NCI-H2107 (cell line): ENCODE data around the gene NPR3.

Source experiments
- DNase-seq: peaks from one replicate; lab custom pipeline; 2025; lab: John Stamatoyannopoulos, UW

The NPR3 gene, protein sequence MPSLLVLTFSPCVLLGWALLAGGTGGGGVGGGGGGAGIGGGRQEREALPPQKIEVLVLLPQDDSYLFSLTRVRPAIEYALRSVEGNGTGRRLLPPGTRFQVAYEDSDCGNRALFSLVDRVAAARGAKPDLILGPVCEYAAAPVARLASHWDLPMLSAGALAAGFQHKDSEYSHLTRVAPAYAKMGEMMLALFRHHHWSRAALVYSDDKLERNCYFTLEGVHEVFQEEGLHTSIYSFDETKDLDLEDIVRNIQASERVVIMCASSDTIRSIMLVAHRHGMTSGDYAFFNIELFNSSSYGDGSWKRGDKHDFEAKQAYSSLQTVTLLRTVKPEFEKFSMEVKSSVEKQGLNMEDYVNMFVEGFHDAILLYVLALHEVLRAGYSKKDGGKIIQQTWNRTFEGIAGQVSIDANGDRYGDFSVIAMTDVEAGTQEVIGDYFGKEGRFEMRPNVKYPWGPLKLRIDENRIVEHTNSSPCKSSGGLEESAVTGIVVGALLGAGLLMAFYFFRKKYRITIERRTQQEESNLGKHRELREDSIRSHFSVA

DNA sequence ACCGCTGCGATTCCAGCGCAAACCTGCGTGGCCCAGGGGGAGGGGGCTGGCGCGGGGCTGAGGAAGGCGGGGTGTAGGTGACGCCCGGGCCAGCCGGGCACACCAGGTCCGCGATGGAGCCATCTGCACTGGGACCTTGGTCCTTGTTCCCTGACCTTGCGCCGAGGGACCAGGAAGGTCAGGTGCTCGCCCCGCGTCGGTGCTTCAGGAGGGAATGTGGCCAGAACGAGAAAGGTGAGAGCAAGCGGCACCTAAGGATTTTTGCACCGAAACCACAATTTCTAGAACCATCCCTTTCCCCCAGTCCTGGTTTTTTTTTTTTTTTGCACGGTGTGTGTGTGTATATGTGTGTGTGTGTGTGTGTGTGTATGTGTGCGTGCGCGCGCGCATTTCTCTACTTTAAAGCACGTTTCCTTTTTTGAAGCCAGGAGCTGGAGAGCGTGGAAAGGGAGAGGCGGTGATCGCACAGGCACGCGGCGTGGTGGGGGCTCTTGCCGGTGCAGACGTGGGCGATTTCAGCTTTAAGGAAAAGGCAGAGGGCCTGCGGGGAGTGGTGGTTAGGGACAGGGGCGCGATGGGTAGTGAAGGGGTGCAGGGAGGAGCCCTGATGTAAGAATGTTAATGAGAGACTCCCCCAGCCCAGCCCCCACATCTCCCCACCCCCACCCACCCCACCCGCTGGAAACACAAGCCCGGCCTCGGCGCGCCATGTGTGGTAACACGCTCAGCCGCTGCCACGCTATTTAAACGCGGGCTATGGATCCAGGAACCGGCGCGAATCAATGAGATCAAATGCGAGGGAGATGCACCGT is at the start of gene NPR3:
TSS of gene NPR3 (plus strand) at position 772 of the 812 bp plus-strand sequence. CDS start 456 bp downstream, outside the sequence.
- DNase-seq = no peak

DNA sequence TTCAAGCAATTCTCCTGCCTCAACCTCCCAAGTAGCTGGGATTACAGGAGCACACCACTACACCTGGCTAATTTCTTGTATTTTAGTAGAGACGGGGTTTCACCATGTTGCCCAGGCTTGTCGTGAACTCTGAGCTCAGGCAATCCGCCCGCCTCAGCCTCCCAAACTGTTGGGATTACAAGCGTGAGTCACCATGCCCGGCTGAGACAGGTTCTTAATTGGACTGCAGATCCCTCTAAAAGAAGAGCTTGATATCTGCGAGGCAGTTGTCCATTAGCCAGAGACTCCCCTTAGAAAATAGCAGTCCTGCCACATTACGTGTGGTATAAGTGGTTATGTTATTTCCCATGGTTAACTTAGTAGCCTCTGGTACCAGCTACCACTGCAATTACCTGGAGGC is 46.6 kb upstream of the NPR3 start:
- DNase-seq = no peak

DNA sequence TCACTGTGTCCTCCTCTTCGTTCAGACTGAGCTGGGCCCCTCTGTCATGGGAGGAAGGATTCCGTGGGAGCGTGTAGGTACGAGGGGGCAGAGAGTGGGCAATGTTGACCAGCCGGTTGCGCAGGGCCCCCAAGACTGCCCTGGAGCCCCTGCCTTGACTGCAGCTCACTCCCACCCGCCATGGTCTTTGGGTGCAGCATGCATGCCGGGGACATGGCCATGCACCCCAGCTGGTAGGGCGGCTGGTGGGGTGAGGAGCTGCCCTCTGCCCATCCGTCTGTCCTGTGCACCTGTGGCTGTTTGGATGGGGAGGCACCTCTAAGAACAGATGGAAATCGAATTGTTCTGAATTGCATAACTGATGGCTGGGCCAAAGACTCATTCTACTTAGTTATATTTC is 42.6 kb upstream of the NPR3 start:
- DNase-seq = no peak

DNA sequence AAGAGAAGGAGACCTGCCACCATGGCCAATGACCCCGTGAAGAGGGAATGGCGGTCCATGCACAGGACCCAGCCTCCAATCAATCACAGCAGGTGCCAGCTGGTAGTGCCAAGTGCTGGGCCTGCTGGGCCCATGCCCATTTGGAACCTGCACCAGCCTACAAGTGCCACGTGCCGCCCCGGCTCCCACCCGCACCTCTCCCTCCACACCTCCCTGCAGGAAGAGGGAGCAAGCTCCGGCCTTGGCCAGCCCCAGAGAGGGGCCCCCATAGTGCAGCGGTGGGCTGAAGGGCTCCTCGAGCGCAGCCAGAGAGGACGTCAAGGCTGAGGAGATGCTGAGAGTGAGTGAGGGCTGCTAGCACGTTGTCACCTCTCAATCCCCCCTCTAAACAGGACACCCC is 37.8 kb upstream of the NPR3 start:
- DNase-seq = no peak

DNA sequence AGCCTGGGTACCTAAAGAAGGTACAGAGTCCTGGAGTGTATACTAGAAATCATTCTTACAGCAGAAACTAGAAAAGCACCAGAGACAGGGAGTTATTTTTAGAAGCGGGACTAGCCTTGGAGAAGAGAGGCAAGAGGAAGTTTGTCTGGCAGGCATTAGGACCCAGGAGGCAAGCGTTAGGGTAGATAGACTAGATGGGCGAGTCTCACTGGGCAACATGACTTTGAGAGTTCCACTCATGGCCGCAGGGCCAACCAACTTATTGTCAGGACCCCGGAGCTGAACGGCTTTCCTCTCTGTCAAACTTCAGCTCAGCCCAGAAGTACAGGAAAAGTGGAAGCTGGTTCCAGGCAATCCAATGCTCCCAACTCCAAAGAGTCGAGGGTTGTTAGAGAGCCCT is 34.1 kb upstream of the NPR3 start:
- DNase-seq = no peak

DNA sequence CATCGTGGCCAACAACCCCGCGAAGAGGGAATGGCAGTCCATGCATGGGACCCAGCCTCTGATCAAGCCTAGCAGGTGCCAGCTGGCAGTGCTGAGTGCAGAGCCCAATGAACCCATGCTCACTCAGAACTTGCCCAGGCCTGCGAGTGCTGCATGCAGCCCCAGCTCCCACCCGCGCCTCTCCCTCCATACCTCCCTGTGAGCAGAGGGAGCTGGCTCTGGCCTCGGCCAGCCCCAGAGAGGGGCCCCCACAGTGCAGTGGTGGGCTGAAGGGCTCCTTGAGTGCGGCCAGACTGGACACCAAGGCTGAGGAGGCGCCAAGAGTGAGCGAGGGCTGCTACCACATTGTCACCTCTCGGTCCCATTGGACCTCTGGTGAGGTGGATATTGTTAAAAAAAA is 32.6 kb upstream of the NPR3 start:
- no peak for DNase-seq

DNA sequence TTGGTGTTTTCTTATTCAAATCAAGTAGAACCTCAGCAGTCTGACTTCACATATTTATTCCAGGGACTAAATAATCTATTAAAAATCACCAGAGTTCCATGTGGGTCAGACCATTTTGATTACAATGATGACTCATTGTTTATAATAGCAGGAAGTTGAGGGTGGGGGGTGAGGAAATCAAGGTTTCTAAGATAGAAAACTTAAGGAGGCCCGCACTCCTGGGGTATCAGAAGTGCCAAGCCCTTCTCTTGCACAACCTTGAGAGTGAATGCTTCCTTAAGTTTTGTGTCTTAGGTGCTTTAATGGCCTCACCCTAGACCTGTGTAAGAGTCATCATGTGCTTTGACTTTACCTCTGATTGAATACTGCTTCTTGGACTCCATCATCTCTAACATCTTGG is 31.9 kb upstream of the NPR3 start:
- DNase-seq = no peak

DNA sequence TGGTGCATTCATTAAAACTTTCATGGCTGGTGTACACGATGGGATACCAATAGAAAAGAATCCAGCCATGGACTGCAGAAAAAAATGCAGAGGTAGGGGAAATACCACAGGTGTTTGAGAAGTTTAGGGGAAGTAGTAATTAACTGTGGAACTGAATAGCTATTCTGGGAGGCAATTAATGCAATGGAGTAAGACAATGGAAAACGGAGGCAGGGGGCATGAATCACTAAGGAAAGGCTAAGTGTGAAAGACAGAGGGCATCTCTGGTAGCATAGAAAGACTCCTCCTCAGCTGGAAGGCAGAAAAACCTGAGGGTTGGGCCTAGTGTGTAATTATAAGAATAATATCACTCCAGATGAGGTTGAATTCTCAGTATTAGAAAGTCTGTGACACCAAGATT is 30.9 kb upstream of the NPR3 start:
- no peak for DNase-seq

DNA sequence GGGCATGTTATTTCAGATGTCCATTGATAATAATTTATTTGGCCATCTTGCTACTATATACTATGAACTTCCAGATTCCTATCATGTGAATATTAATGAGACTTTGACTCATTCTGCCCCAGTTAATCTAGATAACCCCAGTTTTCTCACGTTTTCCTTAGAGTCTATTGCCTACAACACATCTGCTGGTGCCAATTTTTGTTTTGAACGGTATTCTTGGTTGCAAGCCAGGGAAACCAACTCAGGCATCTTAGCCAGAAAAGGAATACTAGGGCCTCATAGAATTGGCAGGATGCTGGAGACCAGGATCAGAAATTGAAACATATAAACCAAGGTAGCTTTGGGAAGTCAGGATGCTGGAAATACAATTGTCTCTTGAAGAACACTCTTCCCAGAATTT is 28.0 kb upstream of the NPR3 start:
- DNase-seq = no peak

DNA sequence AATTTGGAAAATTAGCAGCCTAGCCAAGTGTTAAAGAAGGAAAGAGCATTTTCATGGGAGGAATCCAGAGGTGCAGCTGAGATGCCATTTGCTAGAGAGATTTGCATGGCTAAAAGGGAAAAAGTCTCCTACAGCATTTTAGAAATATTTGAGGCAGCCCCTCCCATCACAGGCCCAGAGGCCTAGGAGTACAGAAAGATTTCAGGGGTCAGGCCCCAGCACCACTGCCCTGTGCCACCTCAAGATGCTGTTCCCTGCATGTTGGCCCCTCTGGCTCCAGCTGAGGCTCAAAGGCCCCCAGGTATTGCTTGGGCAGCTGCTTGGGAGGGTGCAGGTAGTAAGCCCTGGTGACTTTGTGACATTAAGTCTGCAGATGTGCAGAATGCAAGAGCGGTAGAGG is 26.9 kb upstream of the NPR3 start:
- no peak for DNase-seq

DNA sequence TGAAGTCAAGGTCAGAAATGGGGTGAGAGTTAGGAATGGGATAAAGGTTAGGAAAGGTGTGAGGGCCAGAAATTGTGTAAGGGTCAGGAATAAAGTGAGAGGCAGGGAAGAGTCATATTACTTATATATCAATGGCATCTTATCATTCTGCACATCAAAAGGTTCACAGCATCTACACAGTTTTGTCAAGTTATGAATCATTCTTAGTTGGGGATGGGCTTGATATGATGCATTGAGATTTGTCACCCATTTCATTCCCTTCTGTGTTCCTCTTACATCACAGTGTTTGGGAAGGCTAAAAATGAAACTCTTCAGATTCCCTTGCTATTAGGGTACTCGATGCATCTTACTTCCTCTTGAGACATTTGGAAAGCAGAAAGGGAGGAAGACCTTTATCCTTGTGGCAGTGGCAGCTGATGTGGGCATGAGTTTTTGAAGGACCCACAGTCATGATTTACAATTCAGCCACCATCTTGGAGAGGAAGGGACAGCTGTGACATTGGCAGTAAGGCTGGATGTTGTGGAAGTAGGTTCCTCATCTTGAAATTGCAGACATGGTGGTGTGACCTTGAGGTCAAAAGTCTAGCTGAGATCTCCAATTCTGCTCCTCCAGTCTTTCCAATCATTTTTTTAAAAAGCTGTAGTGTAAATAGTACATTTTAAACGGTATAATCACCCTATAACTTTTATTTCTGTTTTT is 24.2 kb upstream of the NPR3 start:
- no peak for DNase-seq

DNA sequence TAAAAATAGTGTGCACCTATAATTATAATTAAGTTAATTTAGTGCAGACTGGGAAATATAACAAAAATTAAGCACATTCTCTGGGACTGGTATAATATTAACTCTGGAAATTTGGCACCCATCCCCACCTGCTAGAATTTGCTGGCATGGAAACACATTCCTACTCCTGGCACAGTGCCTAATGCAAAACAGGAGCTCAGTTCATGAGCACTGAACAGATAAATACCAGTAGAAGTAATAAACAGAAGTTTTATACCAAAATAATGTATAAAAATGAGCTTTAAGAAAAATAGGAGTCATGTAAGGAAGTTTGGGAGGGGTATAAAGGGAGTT is 23.7 kb upstream of the NPR3 start:
- no peak for DNase-seq

DNA sequence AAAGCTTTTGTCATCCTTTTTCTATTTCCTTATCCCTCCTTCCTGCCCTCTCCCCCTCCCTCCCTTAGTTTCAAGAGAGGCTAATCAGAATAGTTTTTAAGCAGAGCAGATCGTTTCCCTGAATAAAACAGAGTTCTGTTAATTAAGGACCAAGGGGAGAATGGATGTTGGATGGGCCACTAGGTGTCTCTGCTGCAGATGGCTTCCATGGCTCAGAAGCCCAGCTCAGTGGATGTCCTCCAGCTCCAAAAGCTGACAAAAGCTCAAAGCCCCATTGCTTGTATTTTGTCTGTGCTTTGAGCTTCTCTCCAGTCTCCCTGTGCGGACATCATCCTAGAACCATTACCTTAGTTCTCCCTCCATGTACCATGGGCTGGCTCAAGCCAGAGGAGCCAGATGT is 21.0 kb upstream of the NPR3 start:
- no peak for DNase-seq

DNA sequence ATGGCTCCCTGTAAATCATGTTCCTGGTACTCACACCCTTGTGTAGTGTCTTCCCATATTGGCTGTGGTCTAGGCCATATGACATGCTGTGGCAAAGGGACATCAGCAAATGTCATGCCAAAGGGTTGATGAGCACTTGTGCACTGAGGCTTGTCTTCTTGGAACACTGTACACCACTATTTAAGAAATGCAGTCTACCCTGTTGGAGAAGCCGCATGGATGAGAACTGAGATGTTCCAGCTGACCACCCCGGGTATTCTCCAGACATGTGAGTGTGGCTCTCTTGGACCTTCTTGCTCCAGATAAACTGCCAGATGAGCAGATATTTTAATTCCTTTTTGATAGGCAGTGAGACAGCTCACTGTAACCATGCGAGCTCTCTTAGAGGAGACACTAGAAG is 20.5 kb upstream of the NPR3 start:
- DNase-seq = no peak

DNA sequence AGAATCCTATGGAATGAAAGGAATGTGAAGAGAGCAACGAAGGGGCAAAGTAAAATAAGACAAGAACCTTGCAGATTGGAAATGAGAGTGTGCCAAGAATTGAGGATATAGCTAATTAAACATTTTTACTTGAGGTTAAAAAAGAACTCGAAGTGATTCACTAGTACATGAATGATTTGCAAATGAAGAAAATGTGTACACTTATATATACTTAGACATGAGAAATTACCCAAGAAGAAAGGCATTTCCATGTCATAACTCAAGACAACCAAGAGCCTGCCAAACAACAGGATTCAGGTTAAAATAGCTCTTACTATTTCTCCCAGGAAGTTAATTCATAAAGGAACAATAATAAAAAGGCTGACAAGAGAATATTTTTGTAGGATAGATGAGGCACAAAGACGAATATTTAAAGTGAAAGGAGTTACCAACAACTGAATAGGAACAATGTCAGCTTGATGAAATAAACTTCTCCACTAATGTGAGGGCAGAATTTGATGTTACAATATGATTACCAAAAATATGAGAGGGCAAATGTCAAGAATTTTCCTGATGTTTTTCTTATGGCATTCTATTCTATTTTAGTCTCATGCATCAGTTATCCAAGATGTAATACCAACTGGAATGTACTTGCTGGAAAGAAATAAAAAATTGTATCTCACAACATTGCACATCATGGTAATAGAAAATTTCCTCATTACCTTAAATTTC is 18.9 kb upstream of the NPR3 start:
- DNase-seq = no peak

DNA sequence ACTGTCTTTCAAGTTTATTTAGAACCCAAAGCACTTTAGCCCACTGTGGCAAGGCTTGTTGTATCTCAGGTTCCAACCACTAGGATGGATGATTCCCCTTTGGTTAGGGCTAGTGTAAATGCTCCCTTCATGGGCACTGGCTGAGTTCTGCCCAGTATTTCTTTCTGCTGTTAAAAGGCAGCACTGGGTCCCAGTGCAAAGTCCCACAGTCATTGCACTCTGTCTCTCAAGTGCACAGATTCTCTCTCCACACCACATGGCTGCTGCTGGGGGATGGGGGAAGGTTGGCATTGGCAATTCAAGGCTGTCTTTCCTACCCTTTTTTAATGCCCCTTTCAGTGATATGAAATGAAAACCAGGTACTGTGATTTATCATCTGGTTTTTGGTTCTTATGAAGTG is 7.2 kb upstream of the NPR3 start:
- no peak for DNase-seq

DNA sequence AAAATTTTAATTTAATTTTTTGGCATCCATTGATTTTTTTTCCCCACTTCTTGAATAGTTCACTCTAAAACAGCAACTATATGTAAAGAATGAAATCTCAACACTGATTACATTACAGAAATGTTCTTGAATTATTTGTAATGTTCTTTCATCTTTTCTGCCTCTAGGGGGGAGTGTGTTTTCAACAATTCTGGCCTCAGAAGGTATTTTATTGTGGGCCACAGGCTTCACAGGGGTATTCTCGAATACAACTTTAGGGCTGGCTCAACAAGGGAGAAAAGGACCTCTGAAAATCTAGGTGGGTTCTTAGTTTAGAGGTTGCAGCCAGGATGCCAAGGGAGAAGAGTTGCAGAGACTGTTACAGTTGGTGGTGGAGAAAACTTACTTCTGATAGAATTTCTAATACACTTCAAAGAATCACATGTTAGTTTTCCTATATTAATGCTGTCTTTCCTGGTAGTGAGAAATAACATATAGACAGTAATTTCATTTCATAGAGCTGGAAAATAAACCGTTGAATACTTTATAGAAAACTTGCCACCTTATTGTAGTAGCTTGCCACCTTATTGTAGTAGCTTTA is 3.6 kb upstream of the NPR3 start:
- no peak for DNase-seq

DNA sequence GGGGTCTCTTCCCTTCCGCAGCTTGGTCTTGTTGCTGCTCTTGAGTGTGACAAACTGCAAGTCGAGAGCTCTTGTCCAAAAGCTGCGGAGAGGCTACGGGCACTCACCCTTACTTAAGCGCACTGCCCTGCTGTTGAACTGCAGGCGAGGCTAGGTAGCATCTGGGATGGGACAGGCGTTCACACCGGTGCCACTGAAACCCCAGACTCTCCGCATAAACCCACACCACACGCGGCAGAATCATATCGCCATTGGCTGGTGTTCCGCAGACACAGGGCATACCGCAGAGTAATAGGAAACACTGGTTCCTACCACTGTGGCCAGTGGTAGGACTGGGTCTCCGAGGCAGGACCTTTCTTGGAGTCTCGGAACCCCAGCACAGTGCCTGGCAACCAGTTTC is 2.2 kb upstream of the NPR3 start:
- no peak for DNase-seq

DNA sequence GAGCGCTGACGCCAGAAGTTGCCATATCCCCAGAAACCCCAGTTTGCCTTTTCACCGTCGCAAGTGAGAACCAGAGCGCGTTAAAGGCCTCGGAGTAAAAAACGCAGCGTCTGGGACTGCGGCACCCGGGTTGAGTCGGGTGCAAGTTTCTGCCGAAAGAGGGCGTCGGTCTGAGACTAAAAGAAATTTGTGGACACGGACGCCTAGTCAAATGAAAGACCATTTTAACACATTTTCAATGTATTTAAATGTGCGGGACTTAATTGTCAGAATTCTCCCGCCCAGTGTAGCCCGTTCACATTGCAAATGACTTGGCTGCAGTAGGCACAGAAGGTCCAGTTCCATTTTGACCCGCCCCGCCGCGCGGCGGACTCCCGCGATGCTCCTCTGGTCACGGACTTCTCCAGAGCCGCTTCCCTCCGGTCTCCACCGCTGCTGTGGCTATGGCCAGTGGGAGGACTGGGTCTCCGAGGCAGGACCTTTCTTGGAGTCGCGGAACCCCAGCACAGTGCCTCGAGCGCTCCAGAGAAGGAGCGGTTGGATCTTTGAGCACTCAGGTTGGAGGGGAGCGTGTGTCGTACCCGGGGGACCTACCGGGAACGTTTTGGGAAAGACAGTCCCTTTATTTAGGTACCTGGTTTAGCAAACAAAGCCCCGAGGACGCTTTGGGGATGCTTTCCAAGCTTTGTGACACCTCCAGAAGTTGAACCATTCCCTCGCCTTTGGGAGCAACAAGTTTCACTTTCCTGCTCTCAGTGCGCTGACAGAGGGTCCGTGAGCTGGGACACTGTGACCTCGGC is 1.2 kb upstream of the NPR3 start:
- DNase-seq = peak; percentile 15

DNA sequence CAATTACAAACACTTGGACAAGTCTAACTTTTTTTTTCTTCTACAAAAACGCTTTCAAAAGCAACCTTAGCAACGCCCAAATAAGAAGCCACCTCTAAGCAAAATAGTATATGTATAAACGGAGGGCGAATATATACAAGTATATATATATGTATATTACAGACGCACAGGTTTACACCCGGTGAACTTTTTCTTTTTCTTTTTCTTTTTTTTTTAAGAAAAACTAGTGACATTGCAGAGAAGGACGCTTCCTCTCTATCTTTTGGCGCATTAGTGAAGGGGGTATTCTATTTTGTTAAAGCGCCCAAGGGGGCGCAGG is 200 bp downstream of the NPR3 start:
- no peak for DNase-seq
